GM18511 (cell line): Measurements from ENCODE around the gene DPYSL4.

ENCODE experiments used
- ATAC-seq: cut with Tn5 transposase; IDR thresholded peaks from one replicate; pipeline ENCODE4 v1.9.1; 2021; ENCODE audit warnings: mild to moderate bottlenecking, moderate library complexity; ENCODE audit not compliant: unreplicated experiment

Gene DPYSL4

DNA sequence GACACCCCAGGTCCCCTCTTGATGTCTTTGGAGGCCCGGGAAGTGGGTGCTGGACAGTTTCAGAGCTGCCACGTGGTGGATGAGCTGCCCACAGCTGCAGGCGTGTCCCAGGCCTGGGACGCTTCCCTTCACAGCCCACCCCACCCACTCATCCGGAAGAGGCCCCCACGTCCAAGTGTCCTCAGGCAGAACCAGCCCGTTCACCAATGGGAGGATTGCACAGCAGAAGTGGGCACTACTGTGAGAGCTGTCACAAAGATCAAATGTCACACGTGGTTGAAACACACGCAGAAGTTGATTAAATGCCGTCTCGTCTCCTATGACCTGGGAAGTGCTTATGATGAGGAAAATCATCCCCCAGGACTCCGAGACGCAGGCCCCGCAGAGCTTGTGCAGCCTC lies 68.1 kb downstream of the DPYSL4 start:
- ATAC-seq: no peak
